Body of pancreas (tissue), 4 donors: ENCODE results near the gene SDHAF2. TPM values are rescaled to one million over a fixed set of nuclear protein-coding genes. Genes with fewer than 3 reads are reported as not detected.
A peak's percentile ranks its signal among the peaks of the same experiment; 100 is the strongest.

Source experiments
- ATAC-seq: fragments of 150-250 bp; one replicate; pipeline ENCODE4 v1.9.1; 2016
- DNase-seq, 4 donors: peaks; one replicate each; pipeline ENCODE4 v3.0.0-alpha.2; 2019
- H3K27ac ChIP-seq, 4 donors: fragments of 200-600 bp; sonication (generic); 1 replicate in 3 of 4; 2 replicates in 1 of 4; pipeline versions ENCODE4 v1.5.1 to v1.6.1; 2016 to 2019; ENCODE audit warnings: mild to moderate bottlenecking in 1 of 4, mixed read lengths in 1 of 4, moderate library complexity in 1 of 4
- H3K27me3 ChIP-seq, 2 donors: fragments of 200-600 bp; sonication (generic); one replicate each; pipeline ENCODE4 v1.6.0; 2016; ENCODE audit warnings: mild to moderate bottlenecking in 1 of 2
- H3K36me3 ChIP-seq, 2 donors: fragments of 200-600 bp; sonication (generic); replicated peaks in 1 of 2; 2 replicates each; pipeline ENCODE4 v1.5.1; 2016; ENCODE audit warnings: low read depth in 2 of 2; ENCODE audit not compliant: insufficient read depth in 1 of 2
- H3K4me1 ChIP-seq: fragments of 200-600 bp; sonication (generic); one replicate; pipeline ENCODE4 v1.6.0; 2016
- H3K4me3 ChIP-seq, 2 donors: fragments of 200-600 bp; sonication (generic); 1 replicate in 1 of 2; 2 replicates in 1 of 2; pipeline ENCODE4 v1.5.1; 2016 to 2019
- H3K9me3 ChIP-seq, 3 donors: fragments of 200-600 bp; sonication (generic); 1 replicate in 2 of 3; 2 replicates in 1 of 3; pipeline ENCODE4 v1.5.1; 2016
- CTCF ChIP-seq, 7 experiments: fragments of 450-650 bp in 4 of 7; fragments of 200-600 bp in 3 of 7; sonication (generic) in 3 of 7; IDR thresholded peaks; one replicate each; pipeline ENCODE4 v1.5.1; 2016 to 2019; ENCODE audit warnings: antibody characterized with exemption in 7 of 7
- POLR2A ChIP-seq, 3 donors: fragments of 450-650 bp; IDR thresholded peaks; one replicate each; pipeline ENCODE4 v1.6.1; 2016; ENCODE audit warnings: antibody characterized with exemption in 3 of 3, mild to moderate bottlenecking in 2 of 3
- WGBS, 2 donors: methylation state at CpG; one replicate each; pipeline ENCODE4 v1.1.5; 2017; 5-methylcytosine and 5-hydroxymethylcytosine counted together
- intact Hi-C: fragments of 100-400 bp; cut with DNase I; formaldehyde crosslinking; loops from one replicate; pipeline ENCODE4 v1.15.1; 2023
- total RNA-seq, 2 donors: library from RNA; depleted of rRNA; stranded (reverse); fragments of >200 nt; gene quantifications; one replicate each; pipeline ENCODE4 v1.1.0, GENCODE V29; 2016

Gene SDHAF2
- total RNA-seq, 2 donors from 2014 or later = 25.2 to 28.0 TPM

- WGBS, 2 donors = 74 to 81% methylated on average over 5 of the region's 5 CpGs
- no peaks in the 10 kb centered on the region for H3K9me3 ChIP-seq
- DNase-seq (peak in 3 of 4 donors; percentile 32 to 39 (median 33)), ATAC-seq (peak; percentile 35)
- H3K36me3 ChIP-seq = no peaks in the 10 kb centered on the region
- TF ChIP-seq CTCF (IDR thresholded peaks at IDR 0.05) = no peak
- TF ChIP-seq POLR2A (IDR thresholded peaks at IDR 0.05) = no peak
- no peaks in the 10 kb centered on the region for H3K4me1 ChIP-seq
- intact Hi-C loops = no loop called here
- no peaks in the 10 kb centered on the region for H3K27me3 ChIP-seq
- peak overlapping the region in 1 of 4 donors; percentile 21 for H3K27ac ChIP-seq
- no peak overlapping the region for H3K4me3 ChIP-seq
These were observed 42.4 kb downstream of the SDHAF2 start for GRCh38 chr11:61472282-61472681.

- WGBS, 2 donors = 70 to 82% methylated on average over 5 of the region's 5 CpGs
- no peaks in the 10 kb centered on the region for H3K4me1 ChIP-seq
- H3K36me3 ChIP-seq = no peaks in the 10 kb centered on the region
- ATAC-seq = no peak
- no peaks in the 10 kb centered on the region for H3K27me3 ChIP-seq
- no peaks in the 10 kb centered on the region for H3K9me3 ChIP-seq
- peak overlapping the region in 1 of 4 donors; percentile 21 for H3K27ac ChIP-seq
- H3K4me3 ChIP-seq = no peak overlapping the region
- DNase-seq = peak in 2 of 4 donors; percentile 30
- TF ChIP-seq CTCF (IDR thresholded peaks at IDR 0.05) = no peak
- TF ChIP-seq POLR2A (IDR thresholded peaks at IDR 0.05) = no peak
- intact Hi-C loops = no loop called here
These were observed 42.9 kb downstream of the SDHAF2 start for GRCh38 chr11:61472868-61473267.

- H3K27me3 ChIP-seq = no peaks in the 10 kb centered on the region
- H3K36me3 ChIP-seq = no peaks in the 10 kb centered on the region
- TF ChIP-seq CTCF (IDR thresholded peaks at IDR 0.05) (no peak), POLR2A (IDR thresholded peaks at IDR 0.05) (no peak)
- intact Hi-C loops = no loop called here
- DNase-seq (no peak), ATAC-seq (no peak)
- H3K27ac ChIP-seq = no peak overlapping the region
- H3K4me3 ChIP-seq = no peak overlapping the region
- H3K9me3 ChIP-seq = no peaks in the 10 kb centered on the region
- 89 to 93% methylated on average over 3 of the region's 3 CpGs for WGBS, 2 donors
- H3K4me1 ChIP-seq = no peaks in the 10 kb centered on the region
These were observed 43.6 kb downstream of the SDHAF2 start for GRCh38 chr11:61473370-61474012.

GRCh38 chr11:61474013-61474643 is 44.2 kb downstream of the SDHAF2 start:
- intact Hi-C loops = no loop called here
- ATAC-seq (no peak), DNase-seq (no peak)
- H3K9me3 ChIP-seq = no peaks in the 10 kb centered on the region
- H3K27me3 ChIP-seq = peaks cover 0 to 4% of the 10 kb centered on the region in 2 donors
- no peak overlapping the region for H3K4me3 ChIP-seq
- 80 to 92% methylated on average over 6 of the region's 6 CpGs for WGBS, 2 donors
- H3K27ac ChIP-seq = no peak overlapping the region
- no peak for TF ChIP-seq POLR2A (IDR thresholded peaks at IDR 0.05)
- no peak for TF ChIP-seq CTCF (IDR thresholded peaks at IDR 0.05)
- H3K4me1 ChIP-seq = no peaks in the 10 kb centered on the region
- no peaks in the 10 kb centered on the region for H3K36me3 ChIP-seq
